H9 (cell line): Measurements from ENCODE around the gene ERAS. TPM values are rescaled to one million over a fixed set of nuclear protein-coding genes. Genes with fewer than 3 reads are reported as not detected.

ENCODE experiments used
- DNase-seq: peaks from one replicate; pipeline ENCODE4 v3.0.0-alpha.2; 2017
- H2AFZ ChIP-seq: one replicate; pipeline ENCODE4 v1.6.1; 2013; ENCODE audit warnings: mild to moderate bottlenecking, low read length, control low read depth, moderate library complexity
- H2AK5ac ChIP-seq: 2 replicates; pipeline ENCODE4 v1.6.1; 2013; ENCODE audit warnings: low read length, control low read depth, mixed read lengths; ENCODE audit not compliant: insufficient read length
- H2BK120ac ChIP-seq: one replicate; pipeline ENCODE4 v1.6.1; 2013; ENCODE audit warnings: low read depth, mild to moderate bottlenecking, low read length, control low read depth, inconsistent platforms; ENCODE audit not compliant: poor library complexity, severe bottlenecking
- H2BK12ac ChIP-seq: 2 replicates; pipeline ENCODE4 v1.6.1; 2013; ENCODE audit warnings: low read length, control low read depth, mixed read lengths, low read depth; ENCODE audit not compliant: insufficient read length
- H2BK15ac ChIP-seq: 2 replicates; pipeline ENCODE4 v1.6.1; 2013; ENCODE audit warnings: low read depth, low read length, control low read depth
- H2BK20ac ChIP-seq: one replicate; pipeline ENCODE4 v1.6.1; 2013; ENCODE audit warnings: low read depth, mild to moderate bottlenecking, low read length, control low read depth, inconsistent platforms; ENCODE audit not compliant: poor library complexity, severe bottlenecking
- H2BK5ac ChIP-seq: 2 replicates; pipeline ENCODE4 v1.6.1; 2013; ENCODE audit warnings: low read length, control low read depth, mixed read lengths; ENCODE audit not compliant: insufficient read length
- H3K14ac ChIP-seq: 2 replicates; pipeline ENCODE4 v1.6.1; 2013; ENCODE audit warnings: low read length, control low read depth; ENCODE audit not compliant: insufficient read depth
- H3K18ac ChIP-seq: 2 replicates; pipeline ENCODE4 v1.6.1; 2013; ENCODE audit warnings: low read depth, mild to moderate bottlenecking, mixed read lengths, low read length, control low read depth; ENCODE audit not compliant: insufficient read length
- H3K23ac ChIP-seq: 2 replicates; pipeline ENCODE4 v1.6.1; 2013; ENCODE audit warnings: low read length, control low read depth, mixed read lengths, low read depth; ENCODE audit not compliant: insufficient read length
- H3K23me2 ChIP-seq: 2 replicates; pipeline ENCODE4 v1.6.1; 2013; ENCODE audit warnings: low read depth, mild to moderate bottlenecking, mixed read lengths, low read length, control low read depth; ENCODE audit not compliant: insufficient read length, poor library complexity, severe bottlenecking
- H3K27ac ChIP-seq: 2 replicates; pipeline ENCODE4 v1.5.1; 2013; ENCODE audit warnings: low read length, control low read depth, mixed read lengths, low read depth; ENCODE audit not compliant: insufficient read length
- H3K27me3 ChIP-seq: 2 replicates; pipeline ENCODE4 v1.6.1; 2013; ENCODE audit warnings: low read length, control low read depth, inconsistent platforms; ENCODE audit not compliant: insufficient read depth
- H3K4ac ChIP-seq: 2 replicates; pipeline ENCODE4 v1.6.1; 2013; ENCODE audit warnings: low read depth, mild to moderate bottlenecking, control low read depth, inconsistent platforms, low read length, moderate library complexity
- H3K4me1 ChIP-seq: 2 replicates; pipeline ENCODE4 v1.6.1; 2013; ENCODE audit warnings: low read length, control low read depth, inconsistent platforms; ENCODE audit not compliant: insufficient read depth
- H3K4me2 ChIP-seq: 2 replicates; pipeline ENCODE4 v1.6.1; 2013; ENCODE audit warnings: low read length, control low read depth, mixed read lengths; ENCODE audit not compliant: insufficient read length, insufficient read depth
- H3K56ac ChIP-seq: 2 replicates; pipeline ENCODE4 v1.6.1; 2013; ENCODE audit warnings: low read depth, mild to moderate bottlenecking, mixed read lengths, low read length, control low read depth; ENCODE audit not compliant: insufficient read length
- H3K79me1 ChIP-seq: 2 replicates; pipeline ENCODE4 v1.6.1; 2013; ENCODE audit warnings: low read depth, mild to moderate bottlenecking, moderate library complexity, low read length, control low read depth, inconsistent platforms; ENCODE audit not compliant: insufficient read depth, poor library complexity, severe bottlenecking
- H3K79me2 ChIP-seq: 2 replicates; pipeline ENCODE4 v1.6.1; 2013; ENCODE audit warnings: low read length, control low read depth, inconsistent platforms; ENCODE audit not compliant: insufficient read depth
- H3K9ac ChIP-seq: 2 replicates; pipeline ENCODE4 v1.6.1; 2013; ENCODE audit warnings: low read length, control low read depth, mixed read lengths; ENCODE audit not compliant: insufficient read length; ENCODE audit errors: extremely low read depth
- H3K9me3 ChIP-seq: one replicate; pipeline ENCODE4 v1.6.1; 2013; ENCODE audit warnings: low read depth, low read length, inconsistent platforms; ENCODE audit not compliant: control insufficient read depth
- H3T11ph ChIP-seq: one replicate; pipeline ENCODE4 v1.6.1; 2013; ENCODE audit warnings: mild to moderate bottlenecking, low read length, control low read depth, inconsistent platforms
- H4K20me1 ChIP-seq: one replicate; pipeline ENCODE4 v1.6.1; 2013; ENCODE audit not compliant: control insufficient read depth, insufficient read length, insufficient read depth
- H4K5ac ChIP-seq: 2 replicates; pipeline ENCODE4 v1.6.1; 2013; ENCODE audit warnings: low read depth, mild to moderate bottlenecking, mixed read lengths, low read length, control low read depth; ENCODE audit not compliant: insufficient read length
- H4K8ac ChIP-seq: replicated peaks from 2 replicates; pipeline ENCODE4 v1.6.1; 2013; ENCODE audit warnings: low read length, control low read depth, mixed read lengths, low read depth; ENCODE audit not compliant: insufficient read length
- H4K91ac ChIP-seq: 2 replicates; pipeline ENCODE4 v1.6.1; 2013; ENCODE audit warnings: low read depth, mild to moderate bottlenecking, moderate library complexity, mixed read lengths, low read length, control low read depth; ENCODE audit not compliant: insufficient read length
- H3K27ac Mint-ChIP-seq, 3 experiments: 2 replicates in 2 of 3; 3 replicates in 1 of 3; pipeline ENCODE4 v1.8.0; 2020 to 2021; ENCODE audit warnings: mixed read lengths in 3 of 3, mild to moderate bottlenecking in 1 of 3, moderate library complexity in 1 of 3
- H3K27me3 Mint-ChIP-seq: 2 replicates; pipeline ENCODE4 v1.8.0; 2021; ENCODE audit warnings: low read depth, mild to moderate bottlenecking, moderate library complexity, mixed read lengths
- H3K36me3 Mint-ChIP-seq, 3 experiments: 2 replicates in 2 of 3; 3 replicates in 1 of 3; pipeline ENCODE4 v1.8.0; 2020 to 2021; ENCODE audit warnings: low read depth in 3 of 3, mixed read lengths in 3 of 3; ENCODE audit not compliant: insufficient read depth in 1 of 3
- H3K4me1 Mint-ChIP-seq, 2 experiments: 2 replicates each; pipeline ENCODE4 v1.8.0; 2020; ENCODE audit warnings: mixed read lengths in 2 of 2
- H3K4me3 Mint-ChIP-seq, 2 experiments: 2 replicates in 1 of 2; 3 replicates in 1 of 2; pipeline ENCODE4 v1.8.0; 2020 to 2021; ENCODE audit warnings: mild to moderate bottlenecking in 2 of 2, mixed read lengths in 2 of 2, moderate library complexity in 1 of 2
- H3K9me3 Mint-ChIP-seq, 2 experiments: 2 replicates in 1 of 2; 3 replicates in 1 of 2; pipeline ENCODE4 v1.8.0; 2020; ENCODE audit warnings: mild to moderate bottlenecking in 2 of 2, mixed read lengths in 2 of 2, moderate library complexity in 1 of 2
- WGBS: extraction: QIAGEN DNeasy Blood & Tissue Kit; methylation state at CpG from one replicate; pipeline ENCODE4 v1.1.7; 2013; ENCODE audit warnings: missing lambda C conversion rate, low lambda C conversion rate, mixed read lengths; ENCODE audit not compliant: insufficient read length; ENCODE audit errors: extremely low coverage; 5-methylcytosine and 5-hydroxymethylcytosine counted together
- total RNA-seq: library from RNA; stranded (reverse); gene quantifications from 2 replicates; pipeline ENCODE4 v1.2.1, GENCODE V29; 2021
- TF ChIP-seq, protein P1 (sequence below): fragments of 200-600 bp; sonication (generic); conservative IDR thresholded peaks from 3 replicates; pipeline ENCODE4 v1.8.0; 2021; ENCODE audit warnings: antibody characterized with exemption, mild to moderate bottlenecking

ERAS gene
- total RNA-seq, 1 experiment from 2014 or later = not detected

DNA sequence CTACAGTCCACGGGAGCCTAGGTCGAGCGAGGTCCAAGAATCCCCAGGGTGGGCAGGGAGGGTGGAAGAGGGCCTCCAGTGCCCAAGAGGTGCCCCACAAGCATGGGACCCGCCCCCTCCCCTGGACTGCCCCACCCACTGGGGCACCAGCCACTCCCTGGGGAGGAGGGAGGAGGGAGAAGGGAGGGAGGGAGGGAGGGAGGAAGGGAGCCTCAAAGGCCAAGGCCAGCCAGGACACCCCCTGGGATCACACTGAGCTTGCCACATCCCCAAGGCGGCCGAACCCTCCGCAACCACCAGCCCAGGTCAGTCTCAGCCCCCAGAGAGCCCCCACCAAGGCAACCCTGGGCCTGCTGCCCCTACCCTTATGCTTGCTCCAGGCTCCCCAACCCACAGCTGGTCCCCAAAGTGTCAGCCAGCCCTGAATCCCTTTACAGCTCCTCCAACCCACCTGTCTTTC is 39.9 kb upstream of the ERAS start, which contains the start of gene GATA1:
Gene GATA1, plus strand, starts transcription at position 250 of the 460 bp plus-strand sequence. CDS start 4,520 bp downstream, outside the sequence.
- no peak within 1 kb of the TSS for H3T11ph ChIP-seq
- peak within 1 kb of the TSS in 1 of 2 experiments; percentile 42; a peak in 2 of 5 replicates for H3K4me3 Mint-ChIP-seq
- no peak within 1 kb of the TSS for H3K27ac ChIP-seq
- H3K23me2 ChIP-seq = no peaks in the 10 kb centered on the region
- H2BK15ac ChIP-seq = no peak within 1 kb of the TSS
- H3K27me3 Mint-ChIP-seq = peaks cover 18% of the 10 kb centered on the region
- no peak within 1 kb of the TSS for H2BK5ac ChIP-seq
- H3K79me1 ChIP-seq = no peaks in the 10 kb centered on the region
- no CpG with 5 or more reads among the region's 7 CpGs for WGBS
- H3K56ac ChIP-seq = no peak within 1 kb of the TSS
- no peak within 1 kb of the TSS for H3K18ac ChIP-seq
- H4K8ac ChIP-seq = no peak within 1 kb of the TSS
- H3K4ac ChIP-seq = no peak within 1 kb of the TSS
- H3K4me1 Mint-ChIP-seq = 0 out of 4 replicates have a peak, but pooled peaks cover 0 to under 1% of the 10 kb centered on the region in 2 experiments
- peak within 1 kb of the TSS in 1 of 3 experiments; percentile 51; a peak in 1 of 7 replicates for H3K27ac Mint-ChIP-seq
- H3K14ac ChIP-seq = no peak within 1 kb of the TSS
- peaks cover 16% of the 10 kb centered on the region for H3K9me3 ChIP-seq
- no peak within 1 kb of the TSS for H2BK20ac ChIP-seq
- H2BK120ac ChIP-seq = peak within 1 kb of the TSS; percentile 54
- H3K79me2 ChIP-seq = no peaks in the 10 kb centered on the region
- H4K20me1 ChIP-seq = no peaks in the 10 kb centered on the region
- H3K36me3 Mint-ChIP-seq = peaks cover 0 to 3% (median 2%) of the 10 kb centered on the region in 3 experiments; a peak in 3 of 7 replicates
- no peak for DNase-seq
- H3K4me1 ChIP-seq = no peaks in the 10 kb centered on the region
- H3K9me3 Mint-ChIP-seq = peaks cover 62 to 80% of the 10 kb centered on the region in 2 experiments
- no peak within 1 kb of the TSS for H3K4me2 ChIP-seq
- no peak within 1 kb of the TSS for H4K91ac ChIP-seq
- H3K23ac ChIP-seq = no peak within 1 kb of the TSS
- no peak within 1 kb of the TSS for H2AK5ac ChIP-seq
- no peak within 1 kb of the TSS for H3K9ac ChIP-seq
- TF ChIP-seq, protein P1, sequence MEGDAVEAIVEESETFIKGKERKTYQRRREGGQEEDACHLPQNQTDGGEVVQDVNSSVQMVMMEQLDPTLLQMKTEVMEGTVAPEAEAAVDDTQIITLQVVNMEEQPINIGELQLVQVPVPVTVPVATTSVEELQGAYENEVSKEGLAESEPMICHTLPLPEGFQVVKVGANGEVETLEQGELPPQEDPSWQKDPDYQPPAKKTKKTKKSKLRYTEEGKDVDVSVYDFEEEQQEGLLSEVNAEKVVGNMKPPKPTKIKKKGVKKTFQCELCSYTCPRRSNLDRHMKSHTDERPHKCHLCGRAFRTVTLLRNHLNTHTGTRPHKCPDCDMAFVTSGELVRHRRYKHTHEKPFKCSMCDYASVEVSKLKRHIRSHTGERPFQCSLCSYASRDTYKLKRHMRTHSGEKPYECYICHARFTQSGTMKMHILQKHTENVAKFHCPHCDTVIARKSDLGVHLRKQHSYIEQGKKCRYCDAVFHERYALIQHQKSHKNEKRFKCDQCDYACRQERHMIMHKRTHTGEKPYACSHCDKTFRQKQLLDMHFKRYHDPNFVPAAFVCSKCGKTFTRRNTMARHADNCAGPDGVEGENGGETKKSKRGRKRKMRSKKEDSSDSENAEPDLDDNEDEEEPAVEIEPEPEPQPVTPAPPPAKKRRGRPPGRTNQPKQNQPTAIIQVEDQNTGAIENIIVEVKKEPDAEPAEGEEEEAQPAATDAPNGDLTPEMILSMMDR = no peak
- no peak within 1 kb of the TSS for H4K5ac ChIP-seq
- H2BK12ac ChIP-seq = no peak within 1 kb of the TSS
- no peaks in the 10 kb centered on the region for H3K27me3 ChIP-seq
- H2AFZ ChIP-seq = no peak within 1 kb of the TSS
